ENCODE data around the gene ERMAP.

DNA sequence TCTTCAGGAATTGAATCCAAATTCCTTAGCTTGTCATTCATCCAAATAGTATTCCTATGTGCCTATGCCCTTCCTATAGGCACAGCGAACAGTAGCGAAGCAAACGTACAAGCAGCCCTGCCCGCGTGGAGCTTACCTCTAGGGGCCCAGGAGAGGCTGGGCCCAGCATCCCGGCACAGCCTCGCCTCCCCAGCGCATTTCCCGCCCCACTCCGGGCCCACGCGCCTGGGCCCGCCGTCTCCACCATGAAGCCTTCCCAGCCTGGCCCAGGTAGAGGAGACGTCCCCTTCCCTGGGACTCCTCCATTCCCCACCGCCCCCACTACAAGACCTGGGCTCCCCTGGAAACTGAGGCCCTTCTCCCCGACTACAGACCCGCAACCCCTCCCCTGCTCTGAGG, 32.4 kb upstream of the ERMAP start:
- TF ChIP-seq, protein P1, sequence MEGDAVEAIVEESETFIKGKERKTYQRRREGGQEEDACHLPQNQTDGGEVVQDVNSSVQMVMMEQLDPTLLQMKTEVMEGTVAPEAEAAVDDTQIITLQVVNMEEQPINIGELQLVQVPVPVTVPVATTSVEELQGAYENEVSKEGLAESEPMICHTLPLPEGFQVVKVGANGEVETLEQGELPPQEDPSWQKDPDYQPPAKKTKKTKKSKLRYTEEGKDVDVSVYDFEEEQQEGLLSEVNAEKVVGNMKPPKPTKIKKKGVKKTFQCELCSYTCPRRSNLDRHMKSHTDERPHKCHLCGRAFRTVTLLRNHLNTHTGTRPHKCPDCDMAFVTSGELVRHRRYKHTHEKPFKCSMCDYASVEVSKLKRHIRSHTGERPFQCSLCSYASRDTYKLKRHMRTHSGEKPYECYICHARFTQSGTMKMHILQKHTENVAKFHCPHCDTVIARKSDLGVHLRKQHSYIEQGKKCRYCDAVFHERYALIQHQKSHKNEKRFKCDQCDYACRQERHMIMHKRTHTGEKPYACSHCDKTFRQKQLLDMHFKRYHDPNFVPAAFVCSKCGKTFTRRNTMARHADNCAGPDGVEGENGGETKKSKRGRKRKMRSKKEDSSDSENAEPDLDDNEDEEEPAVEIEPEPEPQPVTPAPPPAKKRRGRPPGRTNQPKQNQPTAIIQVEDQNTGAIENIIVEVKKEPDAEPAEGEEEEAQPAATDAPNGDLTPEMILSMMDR (IDR thresholded peaks at IDR 0.05): no peak
- TF ChIP-seq POLR2A (IDR thresholded peaks at IDR 0.05): no peak

Measured in Peyer's patch (tissue), 4 donors.